LNCaP clone FGC (cell line): Measurements from ENCODE around the gene CTDP1.
"Not testable (repeated sequence)": the region's sequence is repeated elsewhere in the genome, so short reads cannot be mapped to it uniquely, and the experiment has no call there.

Source experiments
- DNase-seq: peaks from one replicate; pipeline ENCODE4 v3.0.0-alpha.2; 2011; ENCODE audit warnings: low read depth
- H3K4me3 ChIP-seq: 2 replicates; pipeline ENCODE4 v1.5.1; 2011; ENCODE audit warnings: mild to moderate bottlenecking, low read depth, low read length, control low read depth
- TF ChIP-seq, protein P1 (sequence below): IDR thresholded peaks from 2 replicates; pipeline ENCODE4 v1.5.1; 2012; ENCODE audit warnings: mild to moderate bottlenecking; ENCODE audit not compliant: control insufficient read depth, insufficient read depth; ENCODE audit errors: extremely low read depth

Gene CTDP1

DNA sequence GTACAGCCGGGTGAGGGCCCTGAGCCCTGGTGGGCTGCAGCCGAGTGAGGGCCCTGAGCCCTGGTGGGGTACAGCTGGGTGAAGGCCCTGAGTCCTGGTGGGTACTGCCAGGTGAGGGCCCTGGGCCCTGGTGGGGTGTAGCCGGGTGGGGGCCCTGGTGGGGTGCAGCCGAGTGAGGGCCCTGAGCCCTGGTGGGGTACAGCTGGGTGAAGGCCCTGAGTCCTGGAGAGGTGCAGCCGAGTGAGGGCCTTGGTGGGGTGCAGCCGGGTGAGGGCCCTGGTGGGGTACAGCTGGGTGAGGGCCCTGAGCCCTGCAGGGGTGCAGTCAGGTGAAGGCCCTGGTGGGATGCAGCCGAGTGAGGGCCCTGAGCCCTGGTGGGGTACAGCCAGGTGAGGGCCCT lies 37.5 kb downstream of the CTDP1 start:
- DNase-seq: no peak
- TF ChIP-seq, protein P1, sequence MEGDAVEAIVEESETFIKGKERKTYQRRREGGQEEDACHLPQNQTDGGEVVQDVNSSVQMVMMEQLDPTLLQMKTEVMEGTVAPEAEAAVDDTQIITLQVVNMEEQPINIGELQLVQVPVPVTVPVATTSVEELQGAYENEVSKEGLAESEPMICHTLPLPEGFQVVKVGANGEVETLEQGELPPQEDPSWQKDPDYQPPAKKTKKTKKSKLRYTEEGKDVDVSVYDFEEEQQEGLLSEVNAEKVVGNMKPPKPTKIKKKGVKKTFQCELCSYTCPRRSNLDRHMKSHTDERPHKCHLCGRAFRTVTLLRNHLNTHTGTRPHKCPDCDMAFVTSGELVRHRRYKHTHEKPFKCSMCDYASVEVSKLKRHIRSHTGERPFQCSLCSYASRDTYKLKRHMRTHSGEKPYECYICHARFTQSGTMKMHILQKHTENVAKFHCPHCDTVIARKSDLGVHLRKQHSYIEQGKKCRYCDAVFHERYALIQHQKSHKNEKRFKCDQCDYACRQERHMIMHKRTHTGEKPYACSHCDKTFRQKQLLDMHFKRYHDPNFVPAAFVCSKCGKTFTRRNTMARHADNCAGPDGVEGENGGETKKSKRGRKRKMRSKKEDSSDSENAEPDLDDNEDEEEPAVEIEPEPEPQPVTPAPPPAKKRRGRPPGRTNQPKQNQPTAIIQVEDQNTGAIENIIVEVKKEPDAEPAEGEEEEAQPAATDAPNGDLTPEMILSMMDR: no peak
- H3K4me3 ChIP-seq: no peak overlapping the region

DNA sequence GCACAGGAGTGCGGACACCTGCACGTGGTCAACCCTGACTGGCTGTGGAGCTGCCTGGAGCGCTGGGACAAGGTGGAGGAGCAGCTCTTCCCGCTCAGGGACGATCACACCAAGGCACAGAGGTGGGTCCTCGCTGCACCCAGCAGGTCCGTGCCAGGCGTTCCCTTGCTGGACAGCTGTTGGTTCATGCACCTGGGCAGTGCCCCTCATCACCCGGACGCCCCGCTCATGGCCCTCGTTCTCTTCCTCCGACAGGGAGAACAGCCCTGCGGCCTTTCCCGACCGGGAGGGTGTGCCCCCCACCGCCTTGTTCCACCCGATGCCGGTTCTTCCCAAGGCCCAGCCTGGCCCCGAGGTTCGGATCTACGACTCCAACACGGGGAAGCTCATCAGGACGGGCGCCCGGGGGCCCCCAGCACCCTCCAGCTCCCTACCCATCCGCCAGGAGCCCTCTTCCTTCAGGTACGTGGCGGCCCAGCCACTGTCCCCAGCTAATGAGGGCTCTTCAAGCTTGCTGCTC lies 38.0 kb downstream of the CTDP1 start:
- DNase-seq: no peak
- TF ChIP-seq, protein P1: no peak
- no peak overlapping the region for H3K4me3 ChIP-seq

DNA sequence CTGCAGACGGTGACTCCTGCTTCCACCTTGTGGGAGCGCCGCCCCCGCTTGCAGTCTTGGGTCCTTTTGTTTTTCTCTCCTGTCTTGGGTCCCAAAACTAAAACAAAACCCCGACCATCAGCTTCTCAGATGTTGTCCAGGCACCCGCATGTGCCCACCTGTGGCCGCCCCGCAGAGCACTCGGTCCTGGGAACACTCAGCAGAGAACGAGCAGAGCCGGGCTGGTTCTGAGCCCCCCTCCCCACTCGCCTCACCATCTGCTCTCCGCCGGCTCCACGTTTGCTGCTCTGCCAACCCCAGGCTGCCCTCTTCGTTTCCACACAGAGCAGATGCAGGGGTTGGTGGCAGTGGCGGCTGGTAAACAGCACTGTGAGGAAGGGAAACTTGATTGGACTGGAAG lies 38.5 kb downstream of the CTDP1 start:
- no peak for DNase-seq
- TF ChIP-seq, protein P1: no peak
- H3K4me3 ChIP-seq: no peak overlapping the region

DNA sequence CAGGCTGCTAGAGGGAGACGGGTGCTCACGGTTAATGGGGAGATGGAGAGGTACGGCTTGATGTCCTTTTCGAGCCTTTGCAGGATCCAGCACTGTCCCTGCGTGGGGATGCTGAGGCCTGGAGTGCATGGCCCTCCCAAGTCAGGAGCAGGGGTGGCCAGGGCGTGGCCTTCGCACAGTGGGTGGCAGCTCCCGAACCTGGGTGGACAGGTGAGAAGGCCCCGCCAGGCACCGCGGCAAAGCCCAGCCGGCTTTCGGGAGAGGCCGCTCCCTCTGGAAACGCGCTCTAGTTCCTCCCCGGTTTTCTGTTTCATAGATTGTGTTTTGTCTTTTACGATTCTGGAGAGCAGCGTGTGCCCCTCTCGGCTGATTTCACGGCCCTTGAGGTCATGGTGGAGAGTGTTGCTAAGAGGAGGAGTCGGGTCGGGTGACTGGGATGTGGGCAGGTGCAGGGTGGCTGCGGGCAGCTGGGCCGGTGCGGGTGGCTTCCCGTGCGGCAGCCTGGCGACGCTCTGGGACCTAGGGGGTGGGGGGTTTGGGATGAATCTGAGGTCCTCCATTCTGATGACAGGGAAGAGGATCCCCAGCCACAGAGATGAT lies 39.4 kb downstream of the CTDP1 start:
- TF ChIP-seq, protein P1: no peak
- no peak overlapping the region for H3K4me3 ChIP-seq
- DNase-seq: no peak

DNA sequence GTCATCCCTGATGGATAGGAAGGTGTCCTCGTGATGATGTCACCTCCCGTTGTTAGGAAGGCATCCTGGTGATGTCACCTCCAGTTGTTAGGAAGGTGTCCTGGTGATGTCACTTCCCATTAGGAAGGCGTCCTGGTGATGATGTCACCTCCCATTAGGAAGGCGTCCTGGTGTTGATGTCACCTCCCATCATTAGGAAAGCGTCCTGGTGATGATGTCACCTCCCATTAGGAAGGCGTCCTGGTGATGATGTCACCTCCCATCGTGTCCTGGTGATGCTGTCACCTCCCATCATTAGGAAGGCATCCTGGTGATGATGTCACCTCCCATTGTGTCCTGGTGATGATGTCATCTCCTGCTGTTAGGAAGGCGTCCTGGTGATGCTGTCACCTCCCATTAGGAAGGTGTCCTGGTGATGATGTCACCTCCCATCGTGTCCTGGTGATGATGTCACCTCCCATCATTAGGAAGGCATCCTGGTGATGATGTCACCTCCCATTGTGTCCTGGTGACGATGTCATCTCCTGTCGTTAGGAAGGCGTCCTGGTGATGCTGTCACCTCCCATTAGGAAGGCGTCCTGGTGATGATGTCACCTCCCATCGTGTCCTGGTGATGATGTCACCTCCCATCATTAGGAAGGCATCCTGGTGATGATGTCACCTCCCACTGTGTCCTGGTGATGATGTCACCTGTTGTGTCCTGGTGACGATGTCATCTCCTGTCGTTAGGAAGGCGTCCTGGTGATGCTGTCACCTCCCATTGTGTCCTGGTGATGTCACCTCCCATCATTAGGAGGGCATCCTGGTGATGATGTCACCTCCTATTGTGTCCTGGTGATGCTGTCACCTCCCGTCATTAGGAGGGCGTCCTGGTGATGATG lies 40.1 kb downstream of the CTDP1 start:
- DNase-seq, H3K4me3 ChIP-seq: not testable (repeated sequence)

DNA sequence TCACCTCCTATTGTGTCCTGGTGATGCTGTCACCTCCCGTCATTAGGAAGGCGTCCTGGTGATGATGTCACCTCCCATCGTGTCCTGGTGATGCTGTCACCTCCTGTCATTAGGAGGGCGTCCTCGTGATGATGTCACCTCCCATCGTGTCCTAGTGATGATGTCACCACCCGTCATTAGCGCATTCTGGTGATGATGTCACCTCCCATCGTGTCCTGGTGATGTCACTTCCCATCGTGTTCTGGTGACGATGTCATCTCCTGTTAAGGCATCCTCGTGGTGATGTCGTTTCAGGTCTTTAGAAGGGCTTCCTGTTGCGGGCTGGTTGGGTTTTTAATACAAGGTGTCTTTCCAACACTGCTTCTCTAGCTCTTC lies 40.7 kb downstream of the CTDP1 start:
- H3K4me3 ChIP-seq: no peak overlapping the region
- TF ChIP-seq, protein P1: no peak
- DNase-seq: no peak

DNA sequence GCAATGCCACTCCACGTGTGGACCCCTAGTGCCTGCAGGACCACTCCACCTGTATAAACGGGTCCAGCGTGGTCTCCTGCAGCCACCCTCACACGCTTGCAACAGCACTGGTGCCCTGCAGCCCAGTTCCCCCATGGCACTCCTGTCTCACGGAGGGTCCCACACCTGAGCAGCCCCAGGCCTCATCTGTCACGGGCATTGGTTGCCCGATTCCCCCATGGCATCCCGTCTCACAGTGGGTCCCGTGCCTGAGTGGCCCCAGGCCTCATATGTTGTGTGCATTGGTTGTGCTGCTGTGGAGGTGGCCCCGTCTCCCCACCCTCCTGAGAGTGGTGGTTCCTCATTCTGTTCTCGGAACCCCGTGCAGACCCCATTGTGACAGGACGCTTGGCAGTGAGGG lies 43.4 kb downstream of the CTDP1 start:
- no peak for DNase-seq
- TF ChIP-seq, protein P1: no peak
- no peak overlapping the region for H3K4me3 ChIP-seq
